Erythroblast (primary cell): Measurements from ENCODE around the gene EIF3A.

Experiments
- GATA1 ChIP-seq: IDR thresholded peaks from 2 replicates; pipeline ENCODE4 v1.6.1; 2011; ENCODE audit warnings: low read depth, mild to moderate bottlenecking, control low read depth, low read length, moderate library complexity
- POLR2A ChIP-seq: IDR thresholded peaks from 2 replicates; pipeline ENCODE4 v1.6.1; 2011; ENCODE audit warnings: mild to moderate bottlenecking, low read length

DNA sequence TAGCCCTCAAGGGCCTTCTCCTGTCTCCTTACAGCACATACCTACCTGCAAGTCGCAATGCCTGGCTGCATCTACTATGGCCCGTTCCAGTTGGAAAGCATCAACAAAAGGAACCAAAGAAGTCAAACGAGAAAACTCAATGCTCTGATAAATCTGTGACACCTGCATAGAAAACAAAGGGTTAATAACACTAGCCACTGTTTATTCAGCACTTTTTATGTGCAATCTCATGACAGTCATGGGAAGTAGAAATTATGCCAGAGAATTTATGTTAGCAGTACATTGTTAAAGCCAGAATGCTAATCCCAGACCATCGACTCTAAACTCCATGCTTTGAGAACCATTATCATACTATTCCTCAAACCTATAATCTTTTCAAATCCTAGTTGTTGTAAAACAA, 21.1 kb downstream of the EIF3A start:
- no peak for TF ChIP-seq POLR2A
- no peak for TF ChIP-seq GATA1
